Activated CD4-positive, alpha-beta memory T cell treated with anti-CD3 and anti-CD28 coated beads for 36 hours (primary cell): ENCODE data around the gene CTDSP2. TPM values are rescaled to one million over a fixed set of nuclear protein-coding genes. Genes with fewer than 3 reads are reported as not detected.
"Not testable (repeated sequence)": the region's sequence is repeated elsewhere in the genome, so short reads cannot be mapped to it uniquely, and the experiment has no call there.

Experiments
- CTCF ChIA-PET: fragments of 350-600 bp; sonication (Branson Sonifier 250); formaldehyde crosslinking; loops from one replicate; lab custom pipeline; 2021; ENCODE audit warnings: antibody characterized with exemption, inconsistent platforms; lab: Charles Lee
- POLR2A ChIA-PET: fragments of 350-600 bp; sonication (Branson Sonifier 250); formaldehyde crosslinking; loops from one replicate; lab custom pipeline; 2021; ENCODE audit warnings: antibody characterized with exemption; lab: Charles Lee
- DNase-seq: peaks from one replicate; pipeline ENCODE4 v3.0.0-alpha.2; 2020
- H3K27ac Mint-ChIP-seq: one replicate; pipeline ENCODE4 v1.8.0; 2021; ENCODE audit warnings: mixed read lengths
- H3K27me3 Mint-ChIP-seq: one replicate; pipeline ENCODE4 v1.8.0; 2021; ENCODE audit warnings: mixed read lengths
- H3K36me3 Mint-ChIP-seq: one replicate; pipeline ENCODE4 v1.8.0; 2021; ENCODE audit warnings: mixed read lengths
- H3K4me1 Mint-ChIP-seq: one replicate; pipeline ENCODE4 v1.8.0; 2021; ENCODE audit warnings: low read depth, mixed read lengths
- H3K4me3 Mint-ChIP-seq: one replicate; pipeline ENCODE4 v1.8.0; 2021; ENCODE audit warnings: mild to moderate bottlenecking, mixed read lengths
- H3K9me3 Mint-ChIP-seq: one replicate; pipeline ENCODE4 v1.8.0; 2021; ENCODE audit warnings: mixed read lengths
- intact Hi-C: fragments of 100-400 bp; cut with micrococcal nuclease; formaldehyde crosslinking; loops from one replicate; pipeline ENCODE4 v1.15.1; 2023
- total RNA-seq, 2 experiments: library from RNA; stranded (reverse); gene quantifications; one replicate each; pipeline ENCODE4 v1.2.3, GENCODE V29; 2021

CTDSP2 gene
- total RNA-seq, 2 experiments from 2014 or later, result 100 to 101 TPM

GRCh38 chr12:57864442-57865083 is 18.0 kb upstream of the CTDSP2 start:
- H3K27ac Mint-ChIP-seq, result no peak overlapping the region
- H3K9me3 Mint-ChIP-seq, result no peaks in the 10 kb centered on the region
- no peaks in the 10 kb centered on the region for H3K36me3 Mint-ChIP-seq
- no peaks in the 10 kb centered on the region for H3K27me3 Mint-ChIP-seq
- peaks cover 4% of the 10 kb centered on the region for H3K4me1 Mint-ChIP-seq
- peak overlapping the region; percentile 59 for H3K4me3 Mint-ChIP-seq
- intact Hi-C loops, result loop anchor here (1.0 to 2.0 kb wide), 4 partner anchors 18 to 34 kb away; partner anchors contain the start of gene CTDSP2
- ChIA-PET CTCF (interaction anchor here (1.0 to 2.3 kb wide), 10 partner anchors 9 to 41 kb away, joined by 3 to 8 read pairs (median 4); partner anchors contain the start of gene CTDSP2), POLR2A (interaction anchor here (0.6 to 1.6 kb wide), 5 partner anchors 10 to 34 kb away, joined by 3 to 11 read pairs (median 4); no protein-coding TSS in a partner anchor)
- peak; percentile 23 for DNase-seq

- H3K9me3 Mint-ChIP-seq, result no peaks in the 10 kb centered on the region
- ChIA-PET POLR2A (interaction anchor here (1.4 kb wide), 1 partner anchor 35 kb away, joined by 4 read pairs; no protein-coding TSS in a partner anchor), CTCF (interaction anchor here (0.6 to 2.3 kb wide), 2 partner anchors 18 to 30 kb away, joined by 3 to 8 read pairs; partner anchors contain the start of gene CTDSP2)
- H3K4me3 Mint-ChIP-seq, result no peak overlapping the region
- peaks cover 1% of the 10 kb centered on the region for H3K27me3 Mint-ChIP-seq
- intact Hi-C loops, result loop anchor here (2.0 kb wide), 3 partner anchors 17 to 35 kb away; partner anchors contain the start of gene CTDSP2
- no peak overlapping the region for H3K27ac Mint-ChIP-seq
- H3K36me3 Mint-ChIP-seq, result no peaks in the 10 kb centered on the region
- no peak for DNase-seq
- H3K4me1 Mint-ChIP-seq, result peaks cover 4% of the 10 kb centered on the region
Measured at GRCh38 chr12:57863676-57864075, 17.1 kb upstream of the CTDSP2 start.

GRCh38 chr12:57861967-57862366 is 15.4 kb upstream of the CTDSP2 start:
- DNase-seq, result no peak
- Mint-ChIP-seq H3K4me1 (peaks cover 4% of the 10 kb centered on the region), H3K9me3 (no peaks in the 10 kb centered on the region), H3K27ac (no peak overlapping the region), H3K27me3 (peaks cover 1% of the 10 kb centered on the region), H3K4me3 (no peak overlapping the region), H3K36me3 (no peaks in the 10 kb centered on the region)
- POLR2A ChIA-PET, result no interaction called here
- intact Hi-C loops, result no loop called here
- CTCF ChIA-PET, result no interaction called here

- H3K4me3 Mint-ChIP-seq, H3K36me3 Mint-ChIP-seq, H3K4me1 Mint-ChIP-seq, H3K9me3 Mint-ChIP-seq, H3K27ac Mint-ChIP-seq, H3K27me3 Mint-ChIP-seq, DNase-seq, intact Hi-C loops, POLR2A ChIA-PET: not testable (repeated sequence)
- CTCF ChIA-PET, result interaction anchor here (0.7 kb wide), 1 partner anchor 44 kb away, joined by 4 read pairs; no protein-coding TSS in a partner anchor
Measured at GRCh38 chr12:57860883-57861282, 14.4 kb upstream of the CTDSP2 start.

DNA sequence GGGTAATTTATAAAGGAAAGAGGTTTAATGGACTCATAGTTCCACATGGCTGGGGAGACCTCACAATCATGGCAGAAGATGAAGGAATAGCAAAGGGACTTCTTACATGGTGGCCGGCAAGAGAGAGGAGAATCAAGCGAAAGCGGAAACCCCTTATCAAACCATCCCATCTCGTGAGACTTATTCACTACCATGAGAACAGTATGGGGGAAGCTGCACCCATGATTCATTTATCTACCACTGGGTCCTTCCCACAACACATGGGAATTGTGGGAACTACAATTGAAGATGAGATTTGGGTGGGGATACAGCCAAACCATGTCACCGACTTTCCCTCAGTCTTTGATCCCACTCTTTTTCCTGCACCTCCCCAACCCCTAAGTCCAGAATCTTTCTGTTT is 12.6 kb upstream of the CTDSP2 start:
- peaks cover 1% of the 10 kb centered on the region for H3K27me3 Mint-ChIP-seq
- H3K27ac Mint-ChIP-seq, result no peak overlapping the region
- ChIA-PET CTCF (no interaction called here), POLR2A (no interaction called here)
- H3K4me3 Mint-ChIP-seq, result no peak overlapping the region
- H3K36me3 Mint-ChIP-seq, result no peaks in the 10 kb centered on the region
- no peaks in the 10 kb centered on the region for H3K4me1 Mint-ChIP-seq
- DNase-seq, result no peak
- no peaks in the 10 kb centered on the region for H3K9me3 Mint-ChIP-seq
- intact Hi-C loops, result no loop called here

DNA sequence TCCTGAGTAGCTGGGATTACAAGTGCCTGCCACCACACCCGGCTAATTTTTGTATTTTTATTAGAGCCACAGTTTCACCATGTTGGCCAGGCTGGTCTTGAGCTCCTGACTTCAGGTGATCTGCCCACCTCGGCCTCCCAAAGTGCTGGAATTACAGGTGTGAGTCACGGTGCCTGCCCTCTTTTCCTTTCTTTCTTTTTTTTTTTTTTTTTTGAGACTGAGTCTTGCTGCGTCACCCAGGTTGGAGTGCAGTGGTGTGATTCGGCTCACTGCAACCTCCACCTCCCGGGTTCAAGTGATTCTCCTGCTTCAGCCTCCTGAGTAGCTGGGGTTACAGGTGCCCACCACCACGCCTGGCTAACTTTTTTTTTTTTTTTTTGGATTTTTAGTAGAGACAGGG is 11.6 kb upstream of the CTDSP2 start:
- H3K27me3 Mint-ChIP-seq, H3K4me1 Mint-ChIP-seq, intact Hi-C loops, H3K36me3 Mint-ChIP-seq, H3K27ac Mint-ChIP-seq, CTCF ChIA-PET, H3K9me3 Mint-ChIP-seq, H3K4me3 Mint-ChIP-seq, DNase-seq: not testable (repeated sequence)
- POLR2A ChIA-PET, result interaction anchor here (1.0 kb wide), 1 partner anchor 77 kb away, joined by 6 read pairs; no protein-coding TSS in a partner anchor

DNA sequence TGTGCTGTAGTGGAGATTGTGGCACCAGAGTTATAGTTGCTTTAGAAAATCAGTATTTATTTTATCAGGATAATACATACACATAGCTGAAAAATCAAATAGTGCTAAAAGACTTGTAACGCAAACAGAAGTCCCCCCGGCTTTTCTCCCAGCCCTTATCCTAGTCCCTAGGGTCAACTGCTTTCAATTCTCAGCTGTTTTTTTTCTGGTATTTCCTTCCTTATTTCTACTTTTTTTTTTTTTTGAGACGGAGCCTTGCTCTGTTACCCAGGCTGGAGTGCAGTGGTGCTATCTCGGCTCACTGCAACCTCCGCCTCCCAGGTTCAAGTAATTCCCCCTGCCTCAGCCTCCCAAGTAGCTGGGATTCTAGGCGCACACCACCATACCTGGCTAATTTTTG is 8.4 kb upstream of the CTDSP2 start:
- Mint-ChIP-seq H3K27ac (no peak overlapping the region), H3K36me3 (no peaks in the 10 kb centered on the region), H3K4me1 (peaks cover 2% of the 10 kb centered on the region), H3K4me3 (no peak overlapping the region), H3K9me3 (no peaks in the 10 kb centered on the region), H3K27me3 (peaks cover 14% of the 10 kb centered on the region)
- CTCF ChIA-PET, result interaction anchor here (0.9 to 2.4 kb wide), 2 partner anchors 10 to 50 kb away, joined by 3 to 8 read pairs; no protein-coding TSS in a partner anchor
- intact Hi-C loops, result no loop called here
- POLR2A ChIA-PET, result interaction anchor here (1.4 kb wide), 1 partner anchor 10 kb away, joined by 3 read pairs; no protein-coding TSS in a partner anchor
- no peak for DNase-seq

DNA sequence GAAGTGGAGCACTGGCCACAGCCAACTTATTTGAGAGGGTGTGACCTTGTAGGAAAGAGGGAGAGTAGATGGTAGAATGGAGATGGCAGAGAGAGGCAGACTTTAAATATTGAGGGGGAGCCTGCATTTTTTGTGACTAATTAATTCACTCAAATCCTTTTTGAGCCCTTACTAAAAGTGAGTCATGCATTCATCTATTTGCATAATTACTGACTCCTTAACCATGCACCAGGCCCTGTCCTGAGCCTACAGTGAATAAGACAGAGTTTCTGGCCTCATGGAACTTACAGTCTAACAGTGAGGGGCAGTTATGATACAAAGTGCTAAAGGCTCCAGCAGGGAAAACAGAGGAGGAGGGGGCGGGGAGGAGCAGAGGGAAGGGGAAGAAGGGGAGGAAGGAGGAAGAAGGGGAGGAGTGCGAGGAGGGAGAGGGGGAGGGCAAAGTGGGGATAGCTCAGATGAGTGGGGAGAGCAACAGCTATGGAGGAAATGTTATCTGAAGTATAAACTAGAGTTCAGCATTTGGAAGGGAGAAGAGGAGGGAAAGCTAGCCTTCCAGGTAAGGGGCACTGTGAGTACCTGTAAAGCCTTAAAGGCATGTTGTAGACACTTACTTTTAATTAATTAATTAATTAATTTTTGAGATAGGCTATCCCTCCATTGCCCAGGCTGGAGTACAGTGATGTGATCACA is 7.5 kb upstream of the CTDSP2 start:
- no peak overlapping the region for H3K4me3 Mint-ChIP-seq

DNA sequence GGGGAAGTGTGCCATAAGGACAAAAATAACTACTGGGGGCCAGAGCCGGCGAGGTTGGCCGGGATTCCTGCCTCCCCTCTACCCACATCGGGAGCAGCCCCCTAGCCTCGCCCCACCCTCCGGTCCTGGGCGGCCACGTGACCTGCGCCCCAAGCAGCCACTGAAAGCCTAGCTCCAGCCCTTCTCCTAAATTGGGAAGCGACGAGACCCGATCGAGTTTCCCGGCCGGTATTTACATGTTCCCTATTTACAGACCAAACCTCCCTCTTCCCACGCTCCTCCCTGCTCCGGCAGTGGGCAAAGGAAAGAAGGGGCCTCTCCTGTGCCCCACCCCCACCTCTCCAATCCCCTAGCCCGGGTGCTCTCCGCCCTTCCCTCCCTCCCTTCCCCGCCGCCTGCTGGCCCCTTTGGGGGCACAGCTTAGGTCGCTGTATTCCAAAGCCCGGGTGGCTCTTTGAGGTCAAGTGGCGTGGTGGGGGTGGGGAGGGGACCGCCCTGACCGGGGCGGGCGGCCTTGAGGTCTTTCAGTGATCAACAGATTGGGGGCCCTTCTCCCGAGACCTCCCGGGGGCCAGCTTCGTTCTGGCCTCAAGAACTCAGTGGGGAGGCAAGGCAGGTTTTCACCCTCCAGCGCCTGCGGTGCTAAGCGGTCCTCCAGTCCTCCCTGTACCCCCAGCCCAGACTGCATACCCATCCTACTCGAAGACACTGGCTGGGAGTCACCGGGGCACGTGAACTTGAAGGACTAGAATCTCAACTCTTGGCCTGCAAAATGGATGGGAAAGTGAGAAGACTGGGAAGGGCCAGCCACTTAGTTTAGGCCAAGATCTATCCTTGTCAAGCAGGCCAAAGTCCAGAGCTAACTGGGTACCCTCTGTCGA is 6.3 kb upstream of the CTDSP2 start:
- no peak overlapping the region for H3K27ac Mint-ChIP-seq
- H3K4me3 Mint-ChIP-seq, result no peak overlapping the region
- no peaks in the 10 kb centered on the region for H3K36me3 Mint-ChIP-seq
- peaks cover 13% of the 10 kb centered on the region for H3K27me3 Mint-ChIP-seq
- intact Hi-C loops, result no loop called here
- H3K4me1 Mint-ChIP-seq, result peaks cover 4% of the 10 kb centered on the region
- POLR2A ChIA-PET, result interaction anchor here (0.9 to 1.2 kb wide), 2 partner anchors 8 to 10 kb away, joined by 3 read pairs; no protein-coding TSS in a partner anchor
- no peak for DNase-seq
- CTCF ChIA-PET, result interaction anchor here (0.6 to 2.4 kb wide), 4 partner anchors 14 to 209 kb away, joined by 3 to 8 read pairs (median 4); no protein-coding TSS in a partner anchor
- no peaks in the 10 kb centered on the region for H3K9me3 Mint-ChIP-seq

More for the DNA sequence above, 7.5 kb upstream of the CTDSP2 start:
- POLR2A ChIA-PET, result interaction anchor here (1.2 to 1.4 kb wide), 2 partner anchors 9 to 11 kb away, joined by 3 read pairs; no protein-coding TSS in a partner anchor
- no peaks in the 10 kb centered on the region for H3K9me3 Mint-ChIP-seq
- no peak for DNase-seq
- intact Hi-C loops, result no loop called here
- CTCF ChIA-PET, result interaction anchor here (0.6 to 2.4 kb wide), 3 partner anchors 11 to 210 kb away, joined by 3 to 8 read pairs (median 3); no protein-coding TSS in a partner anchor
- peaks cover 2% of the 10 kb centered on the region for H3K4me1 Mint-ChIP-seq
- no peaks in the 10 kb centered on the region for H3K36me3 Mint-ChIP-seq
- H3K27ac Mint-ChIP-seq, result no peak overlapping the region
- H3K27me3 Mint-ChIP-seq, result peaks cover 13% of the 10 kb centered on the region

- Mint-ChIP-seq H3K36me3 (no peaks in the 10 kb centered on the region), H3K9me3 (no peaks in the 10 kb centered on the region), H3K4me1 (peaks cover 7% of the 10 kb centered on the region), H3K4me3 (no peak overlapping the region), H3K27ac (no peak overlapping the region), H3K27me3 (peaks cover 13% of the 10 kb centered on the region)
- POLR2A ChIA-PET, result no interaction called here
- CTCF ChIA-PET, result interaction anchor here (1.5 kb wide), 1 partner anchor 14 kb away, joined by 4 read pairs; no protein-coding TSS in a partner anchor
- no peak for DNase-seq
- intact Hi-C loops, result no loop called here
Measured at GRCh38 chr12:57852200-57852599, 5.7 kb upstream of the CTDSP2 start.

DNA sequence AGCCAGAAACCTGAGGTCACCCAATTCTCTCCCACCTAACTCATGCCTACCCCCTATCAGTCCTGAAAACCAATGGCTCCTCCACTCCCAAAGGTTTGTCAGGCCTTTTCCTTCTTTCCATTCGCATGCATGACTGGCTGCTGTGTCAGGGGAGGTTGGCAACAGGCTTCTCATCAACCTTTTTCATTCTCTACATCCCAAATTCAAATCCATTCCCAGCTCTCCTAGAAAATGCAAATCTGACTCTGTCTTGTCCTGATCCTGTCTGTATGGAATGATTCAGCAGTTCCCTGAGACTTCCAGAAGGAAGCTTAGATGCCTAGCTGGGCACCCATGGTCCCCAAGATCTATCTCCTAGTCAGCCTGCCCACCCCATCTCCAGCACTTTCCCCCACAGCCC is 5.0 kb upstream of the CTDSP2 start:
- peaks cover 13% of the 10 kb centered on the region for H3K27me3 Mint-ChIP-seq
- ChIA-PET POLR2A (no interaction called here), CTCF (interaction anchor here (0.8 to 1.5 kb wide), 3 partner anchors 13 to 48 kb away, joined by 3 to 4 read pairs (median 3); no protein-coding TSS in a partner anchor)
- intact Hi-C loops, result no loop called here
- H3K9me3 Mint-ChIP-seq, result no peaks in the 10 kb centered on the region
- H3K27ac Mint-ChIP-seq, result no peak overlapping the region
- no peak for DNase-seq
- H3K4me1 Mint-ChIP-seq, result peaks cover 9% of the 10 kb centered on the region
- no peak overlapping the region for H3K4me3 Mint-ChIP-seq
- H3K36me3 Mint-ChIP-seq, result no peaks in the 10 kb centered on the region
